ENCODE data around the gene CDKAL1. TPM values are rescaled to one million over a fixed set of nuclear protein-coding genes. Genes with fewer than 3 reads are reported as not detected.

CDKAL1 gene
- total and polyA plus RNA-seq, 4 donors: 2.0 to 12.9 (median 6.7) TPM

DNA sequence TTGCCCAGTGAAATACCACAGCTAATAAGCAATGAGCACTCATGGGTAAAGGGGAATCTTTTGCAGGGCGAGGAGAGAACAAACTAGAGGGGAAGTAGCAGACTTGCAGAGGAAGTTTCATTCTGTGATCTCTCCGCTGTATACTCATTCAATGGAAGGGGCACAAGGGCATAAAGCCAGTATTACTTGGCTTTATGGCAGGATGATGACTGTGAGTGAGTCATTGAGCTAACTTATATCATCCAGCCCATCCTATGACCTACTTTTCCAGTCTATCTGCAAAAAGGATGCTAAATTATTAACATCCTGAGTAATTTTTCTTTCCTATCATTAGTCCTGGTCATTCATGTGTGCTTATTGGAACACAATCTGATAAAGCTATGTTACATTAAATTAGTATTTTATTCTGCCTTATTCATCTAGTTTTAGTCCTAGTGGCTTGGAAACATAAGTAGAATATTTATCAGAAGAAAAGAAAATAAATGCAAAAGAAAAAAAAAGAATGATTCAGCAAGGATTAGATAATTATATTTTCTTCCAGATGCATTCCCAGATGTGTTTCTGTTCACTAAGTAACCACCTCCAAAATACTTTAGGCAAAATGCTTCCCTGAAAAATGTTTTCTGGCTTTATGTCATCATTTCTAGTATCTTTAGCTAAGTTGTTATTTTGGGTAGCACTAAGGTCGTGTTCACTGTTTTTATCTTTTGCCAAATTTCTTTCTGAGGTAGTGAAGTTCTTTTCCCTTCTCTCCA, 471.7 kb downstream of the CDKAL1 start:
- Histone ChIP-seq H3K36me3 (ENCODE audit: control insufficient read depth in 4 of 4, insufficient read depth in 3 of 4, low read depth in 1 of 4, low read length in 3 of 4) (no peaks in the 10 kb centered on the region), H3K27ac (ENCODE audit: low read depth in 1 of 2, low read length in 2 of 2) (no peak overlapping the region), H3K4me1 (ENCODE audit: control insufficient read depth in 4 of 4, insufficient read depth in 4 of 4, low read length in 3 of 4) (peaks cover 0 to 4% (median 0%) of the 10 kb centered on the region in 4 donors), H3K9me3 (ENCODE audit: control insufficient read depth in 4 of 4, low read length in 3 of 4) (no peaks in the 10 kb centered on the region), H3K9ac (ENCODE audit: low read depth in 1 of 2, low read length in 2 of 2) (no peak overlapping the region), H3K27me3 (ENCODE audit: control insufficient read depth in 4 of 4, insufficient read depth in 4 of 4, low read length in 3 of 4) (no peaks in the 10 kb centered on the region), H3K4me3 (ENCODE audit: low read depth in 1 of 3, low read length in 3 of 3) (no peak overlapping the region)
- WGBS: 75% methylated on average over 3 of the region's 3 CpGs
- TF ChIP-seq NR2F2 (IDR thresholded peaks at IDR 0.05) (no peak), FOXA2 (IDR thresholded peaks at IDR 0.05) (no peak), HNF4G (IDR thresholded peaks at IDR 0.05) (no peak), YY1 (IDR thresholded peaks at IDR 0.05) (no peak), MAX (IDR thresholded peaks at IDR 0.05) (no peak), RXRA (IDR thresholded peaks at IDR 0.05) (no peak)
- DNase-seq (ENCODE audit: low spot score): no peak

DNA sequence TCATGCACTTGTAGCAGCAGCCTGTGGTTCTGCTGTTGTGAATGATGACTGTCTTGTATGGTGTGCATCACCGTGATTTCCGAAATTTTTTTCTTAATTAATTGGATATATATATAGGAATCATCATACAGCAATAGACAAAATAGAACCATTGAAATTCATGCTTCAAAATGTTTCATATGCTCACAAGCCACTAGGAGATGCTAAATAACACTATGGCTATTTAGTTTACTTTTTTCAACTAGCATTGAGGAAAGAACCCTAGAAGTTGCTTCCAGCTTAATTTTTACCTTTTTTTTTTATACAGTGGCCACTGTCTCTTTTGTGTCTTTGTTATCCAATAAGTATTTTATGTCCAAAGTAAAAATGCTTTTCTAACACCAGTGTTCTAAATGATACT, 485.4 kb downstream of the CDKAL1 start:
- WGBS: 95% methylated on average over 2 of the region's 2 CpGs
- Histone ChIP-seq H3K4me3 (ENCODE audit: low read depth in 1 of 3, low read length in 3 of 3) (no peak overlapping the region), H3K27ac (ENCODE audit: low read depth in 1 of 2, low read length in 2 of 2) (no peak overlapping the region), H3K9me3 (ENCODE audit: control insufficient read depth in 4 of 4, low read length in 3 of 4) (peaks cover 2 to 5% (median 3%) of the 10 kb centered on the region in 4 donors), H3K36me3 (ENCODE audit: control insufficient read depth in 4 of 4, insufficient read depth in 3 of 4, low read depth in 1 of 4, low read length in 3 of 4) (no peaks in the 10 kb centered on the region), H3K27me3 (ENCODE audit: control insufficient read depth in 4 of 4, insufficient read depth in 4 of 4, low read length in 3 of 4) (no peaks in the 10 kb centered on the region), H3K4me1 (ENCODE audit: control insufficient read depth in 4 of 4, insufficient read depth in 4 of 4, low read length in 3 of 4) (peaks cover 0 to 3% (median 0%) of the 10 kb centered on the region in 4 donors), H3K9ac (ENCODE audit: low read depth in 1 of 2, low read length in 2 of 2) (no peak overlapping the region)
- no peak for TF ChIP-seq NR2F2 (IDR thresholded peaks at IDR 0.05)
- no peak for TF ChIP-seq TAF1 (conservative IDR thresholded peaks at IDR 0.05)
- TF ChIP-seq EGR1 (IDR thresholded peaks at IDR 0.05; ENCODE audit: low read depth in 2 of 2): no peak
- no peak for TF ChIP-seq MAX (IDR thresholded peaks at IDR 0.05)
- no peak for TF ChIP-seq JUND (IDR thresholded peaks at IDR 0.05)
- no peak for TF ChIP-seq HNF4A (conservative IDR thresholded peaks at IDR 0.05)
- no peak for TF ChIP-seq RXRA (IDR thresholded peaks at IDR 0.05)
- no peak for TF ChIP-seq FOXA1 (IDR thresholded peaks at IDR 0.05)
- TF ChIP-seq CTCF (IDR thresholded peaks at IDR 0.05; ENCODE audit: low read depth, low read length, missing input control): peak; percentile 9
- TF ChIP-seq GABPA (IDR thresholded peaks at IDR 0.05 in 1 of 2, conservative IDR thresholded peaks at IDR 0.05 in 1 of 2): no peak
- TF ChIP-seq YY1 (IDR thresholded peaks at IDR 0.05): no peak
- peak in 1 of 2 donors; percentile 65 for TF ChIP-seq RAD21 (IDR thresholded peaks at IDR 0.05)
- TF ChIP-seq ATF3 (IDR thresholded peaks at IDR 0.05): no peak
- no peak for TF ChIP-seq HNF4G (IDR thresholded peaks at IDR 0.05)
- TF ChIP-seq ZBTB33 (IDR thresholded peaks at IDR 0.05): no peak
- TF ChIP-seq REST (IDR thresholded peaks at IDR 0.05): no peak
- no peak for TF ChIP-seq SP1 (IDR thresholded peaks at IDR 0.05)
- TF ChIP-seq FOXA2 (IDR thresholded peaks at IDR 0.05): no peak
- DNase-seq (ENCODE audit: low spot score): no peak

All from liver (tissue), 9 donors.